ENCODE data around the gene CDH13.

GRCh38 chr16:83806731-83807130 is 1180.0 kb downstream of the CDH13 start:
- no peak for TF ChIP-seq CTCF (IDR thresholded peaks at IDR 0.05; ENCODE audit: poor library complexity, severe bottlenecking)
- TF ChIP-seq, protein P1, sequence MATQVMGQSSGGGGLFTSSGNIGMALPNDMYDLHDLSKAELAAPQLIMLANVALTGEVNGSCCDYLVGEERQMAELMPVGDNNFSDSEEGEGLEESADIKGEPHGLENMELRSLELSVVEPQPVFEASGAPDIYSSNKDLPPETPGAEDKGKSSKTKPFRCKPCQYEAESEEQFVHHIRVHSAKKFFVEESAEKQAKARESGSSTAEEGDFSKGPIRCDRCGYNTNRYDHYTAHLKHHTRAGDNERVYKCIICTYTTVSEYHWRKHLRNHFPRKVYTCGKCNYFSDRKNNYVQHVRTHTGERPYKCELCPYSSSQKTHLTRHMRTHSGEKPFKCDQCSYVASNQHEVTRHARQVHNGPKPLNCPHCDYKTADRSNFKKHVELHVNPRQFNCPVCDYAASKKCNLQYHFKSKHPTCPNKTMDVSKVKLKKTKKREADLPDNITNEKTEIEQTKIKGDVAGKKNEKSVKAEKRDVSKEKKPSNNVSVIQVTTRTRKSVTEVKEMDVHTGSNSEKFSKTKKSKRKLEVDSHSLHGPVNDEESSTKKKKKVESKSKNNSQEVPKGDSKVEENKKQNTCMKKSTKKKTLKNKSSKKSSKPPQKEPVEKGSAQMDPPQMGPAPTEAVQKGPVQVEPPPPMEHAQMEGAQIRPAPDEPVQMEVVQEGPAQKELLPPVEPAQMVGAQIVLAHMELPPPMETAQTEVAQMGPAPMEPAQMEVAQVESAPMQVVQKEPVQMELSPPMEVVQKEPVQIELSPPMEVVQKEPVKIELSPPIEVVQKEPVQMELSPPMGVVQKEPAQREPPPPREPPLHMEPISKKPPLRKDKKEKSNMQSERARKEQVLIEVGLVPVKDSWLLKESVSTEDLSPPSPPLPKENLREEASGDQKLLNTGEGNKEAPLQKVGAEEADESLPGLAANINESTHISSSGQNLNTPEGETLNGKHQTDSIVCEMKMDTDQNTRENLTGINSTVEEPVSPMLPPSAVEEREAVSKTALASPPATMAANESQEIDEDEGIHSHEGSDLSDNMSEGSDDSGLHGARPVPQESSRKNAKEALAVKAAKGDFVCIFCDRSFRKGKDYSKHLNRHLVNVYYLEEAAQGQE (IDR thresholded peaks at IDR 0.05; ENCODE audit: borderline replicate concordance) = no peak
- no peak for TF ChIP-seq TAF1 (IDR thresholded peaks at IDR 0.05; ENCODE audit: low read depth)

Data from neural cell (in vitro differentiated cells).